Effector CD8-positive, alpha-beta T cell (primary cell): Measurements from ENCODE around the gene PAQR9.

Source experiments
- DNase-seq: peaks from one replicate; lab custom pipeline; 2025; lab: John Stamatoyannopoulos, UW

Gene PAQR9

GRCh38 chr3:142916605-142917004 is 46.9 kb downstream of the PAQR9 start:
- DNase-seq = no peak

GRCh38 chr3:142915636-142916035 is 47.8 kb downstream of the PAQR9 start:
- no peak for DNase-seq

- DNase-seq = no peak
Observed at GRCh38 chr3:142914286-142914811, 49.1 kb downstream of the PAQR9 start.

DNA sequence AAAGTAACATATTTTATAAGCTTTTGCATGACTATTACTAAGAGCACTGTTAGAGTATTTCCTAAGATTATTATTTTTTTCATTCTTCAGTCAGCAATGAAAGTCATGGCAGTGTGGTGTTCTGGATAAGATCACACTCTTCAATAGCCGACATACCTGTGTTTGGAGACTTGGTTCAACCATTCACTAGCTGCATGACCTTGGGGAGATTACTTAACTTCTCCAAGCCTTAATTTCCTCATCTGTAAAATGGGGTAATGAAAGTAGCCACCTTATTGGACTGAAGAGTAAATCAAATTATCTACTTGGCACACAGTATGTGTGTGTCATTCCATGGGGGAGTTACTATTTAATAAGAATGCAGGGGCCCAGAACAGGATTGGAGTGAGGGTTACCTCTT is 50.0 kb downstream of the PAQR9 start:
- DNase-seq = no peak

DNA sequence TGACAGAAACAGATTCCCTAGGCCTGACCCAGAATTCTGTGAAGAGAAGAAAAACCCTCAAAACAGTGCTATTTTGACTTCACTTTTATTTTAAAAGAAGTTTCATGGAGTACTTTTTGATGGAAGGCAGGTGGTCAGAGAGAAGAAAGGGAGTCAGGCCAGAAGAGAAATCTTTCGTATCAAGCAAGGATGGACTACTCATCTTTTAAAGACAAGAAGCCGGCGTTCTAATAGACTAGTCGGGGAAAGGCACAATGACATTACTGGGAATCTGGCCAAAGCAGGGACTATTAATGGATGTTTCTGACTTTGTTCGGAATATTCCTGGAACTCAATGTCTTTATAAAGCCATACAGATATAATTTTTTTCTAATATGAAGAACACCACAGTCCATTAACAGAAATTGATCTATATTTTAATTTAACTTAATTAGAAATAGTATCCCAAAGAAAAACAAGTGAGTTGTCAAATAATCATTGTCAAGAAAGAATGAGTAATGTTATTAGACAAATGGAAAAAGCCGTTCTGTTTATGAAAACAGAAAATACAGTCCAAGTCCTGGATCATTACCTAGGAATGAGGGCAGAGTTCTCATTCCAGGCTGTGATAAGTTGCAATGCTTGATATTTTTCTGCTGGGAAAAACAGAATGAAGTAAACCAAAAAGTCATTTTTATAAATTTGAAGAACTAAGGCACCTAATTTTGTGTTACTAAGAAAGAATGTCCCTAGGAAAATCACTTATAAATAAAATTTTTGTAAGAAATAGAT is 50.9 kb downstream of the PAQR9 start:
- no peak for DNase-seq
